PC-3 (cell line): ENCODE results near the gene MACROD2.

ENCODE experiments used
- EZH2 ChIP-seq: fragments of 300-600 bp; sonication (generic); IDR thresholded peaks from one replicate; pipeline ENCODE4 v1.6.1; 2017; ENCODE audit warnings: antibody characterized with exemption, mild to moderate bottlenecking, low read length; ENCODE audit not compliant: unreplicated experiment
- TF ChIP-seq, protein P1 (sequence below): fragments of 300-600 bp; sonication (generic); conservative IDR thresholded peaks from 2 replicates; pipeline ENCODE4 v1.5.1; 2017; ENCODE audit warnings: antibody characterized with exemption, low read depth, mild to moderate bottlenecking, low read length

DNA sequence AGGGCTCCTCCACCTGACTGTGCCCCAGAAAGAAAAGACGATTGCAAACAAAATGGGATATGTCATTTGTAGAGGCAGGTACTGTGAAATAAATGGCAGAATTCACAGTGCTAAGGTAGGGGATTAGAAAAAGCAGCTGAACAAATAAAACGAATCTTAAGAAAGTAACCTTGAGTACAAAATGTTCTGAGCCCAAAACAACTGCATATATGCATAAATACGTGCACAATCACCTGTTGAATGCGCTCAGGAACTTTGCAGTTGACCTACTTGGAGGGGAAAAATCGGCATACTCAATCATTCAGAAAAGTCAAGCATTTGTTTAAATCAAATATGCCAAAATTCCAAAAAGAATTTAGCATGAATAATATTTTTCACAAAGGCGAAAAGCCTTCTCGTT lies 1114.2 kb downstream of the MACROD2 start:
- TF ChIP-seq, protein P1, sequence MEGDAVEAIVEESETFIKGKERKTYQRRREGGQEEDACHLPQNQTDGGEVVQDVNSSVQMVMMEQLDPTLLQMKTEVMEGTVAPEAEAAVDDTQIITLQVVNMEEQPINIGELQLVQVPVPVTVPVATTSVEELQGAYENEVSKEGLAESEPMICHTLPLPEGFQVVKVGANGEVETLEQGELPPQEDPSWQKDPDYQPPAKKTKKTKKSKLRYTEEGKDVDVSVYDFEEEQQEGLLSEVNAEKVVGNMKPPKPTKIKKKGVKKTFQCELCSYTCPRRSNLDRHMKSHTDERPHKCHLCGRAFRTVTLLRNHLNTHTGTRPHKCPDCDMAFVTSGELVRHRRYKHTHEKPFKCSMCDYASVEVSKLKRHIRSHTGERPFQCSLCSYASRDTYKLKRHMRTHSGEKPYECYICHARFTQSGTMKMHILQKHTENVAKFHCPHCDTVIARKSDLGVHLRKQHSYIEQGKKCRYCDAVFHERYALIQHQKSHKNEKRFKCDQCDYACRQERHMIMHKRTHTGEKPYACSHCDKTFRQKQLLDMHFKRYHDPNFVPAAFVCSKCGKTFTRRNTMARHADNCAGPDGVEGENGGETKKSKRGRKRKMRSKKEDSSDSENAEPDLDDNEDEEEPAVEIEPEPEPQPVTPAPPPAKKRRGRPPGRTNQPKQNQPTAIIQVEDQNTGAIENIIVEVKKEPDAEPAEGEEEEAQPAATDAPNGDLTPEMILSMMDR = no peak
- no peak for TF ChIP-seq EZH2
